B cell (primary cell): ENCODE measurements around the gene ARHGEF7.

Experiments used
- EZH2 ChIP-seq: IDR thresholded peaks from 2 replicates; pipeline ENCODE4 v1.6.1; 2012; ENCODE audit warnings: borderline replicate concordance, low read depth, mild to moderate bottlenecking, moderate library complexity, low read length; ENCODE audit not compliant: insufficient read depth, poor library complexity, severe bottlenecking
- TF ChIP-seq, protein P1 (sequence below): fragments of 200-600 bp; IDR thresholded peaks from one replicate; pipeline ENCODE4 v1.8.0; 2022; ENCODE audit warnings: antibody characterized with exemption, mild to moderate bottlenecking

DNA sequence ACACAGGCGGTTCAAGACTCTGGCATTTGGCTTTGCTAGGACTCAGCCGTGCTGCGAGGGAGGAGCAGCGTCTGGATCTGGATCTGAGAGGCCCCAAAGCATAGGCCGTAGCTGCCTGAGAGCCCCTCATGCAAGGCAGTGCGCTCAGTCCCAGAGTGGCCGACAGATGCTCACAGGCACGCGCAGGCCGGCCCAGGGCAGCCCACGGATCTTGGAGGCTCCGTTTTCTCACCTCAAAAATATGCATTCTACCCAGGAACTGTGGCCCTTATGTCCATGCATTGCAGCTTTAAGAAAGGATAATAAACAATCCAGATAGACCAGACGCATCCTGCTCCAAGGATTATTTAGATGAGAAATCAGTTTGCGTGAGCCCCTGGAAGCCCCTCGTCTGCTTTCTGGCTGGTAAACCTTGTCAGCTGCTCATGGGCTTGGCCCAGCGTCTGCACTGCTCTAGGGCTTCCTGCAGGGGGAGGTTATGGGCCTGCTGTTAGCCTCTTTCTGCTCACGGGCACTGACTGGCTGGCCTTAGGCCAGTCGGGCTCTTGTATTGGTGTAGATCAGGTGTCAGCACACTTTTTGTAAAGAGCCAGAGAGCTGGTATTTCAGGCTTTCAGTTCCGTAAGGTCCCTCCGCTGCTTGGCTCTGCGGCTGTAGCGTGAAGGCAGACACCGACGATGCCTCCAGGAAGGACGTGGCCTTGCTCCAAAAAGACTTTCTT, 229.5 kb downstream of the ARHGEF7 start:
- TF ChIP-seq, protein P1, sequence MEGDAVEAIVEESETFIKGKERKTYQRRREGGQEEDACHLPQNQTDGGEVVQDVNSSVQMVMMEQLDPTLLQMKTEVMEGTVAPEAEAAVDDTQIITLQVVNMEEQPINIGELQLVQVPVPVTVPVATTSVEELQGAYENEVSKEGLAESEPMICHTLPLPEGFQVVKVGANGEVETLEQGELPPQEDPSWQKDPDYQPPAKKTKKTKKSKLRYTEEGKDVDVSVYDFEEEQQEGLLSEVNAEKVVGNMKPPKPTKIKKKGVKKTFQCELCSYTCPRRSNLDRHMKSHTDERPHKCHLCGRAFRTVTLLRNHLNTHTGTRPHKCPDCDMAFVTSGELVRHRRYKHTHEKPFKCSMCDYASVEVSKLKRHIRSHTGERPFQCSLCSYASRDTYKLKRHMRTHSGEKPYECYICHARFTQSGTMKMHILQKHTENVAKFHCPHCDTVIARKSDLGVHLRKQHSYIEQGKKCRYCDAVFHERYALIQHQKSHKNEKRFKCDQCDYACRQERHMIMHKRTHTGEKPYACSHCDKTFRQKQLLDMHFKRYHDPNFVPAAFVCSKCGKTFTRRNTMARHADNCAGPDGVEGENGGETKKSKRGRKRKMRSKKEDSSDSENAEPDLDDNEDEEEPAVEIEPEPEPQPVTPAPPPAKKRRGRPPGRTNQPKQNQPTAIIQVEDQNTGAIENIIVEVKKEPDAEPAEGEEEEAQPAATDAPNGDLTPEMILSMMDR: no peak
- no peak for TF ChIP-seq EZH2
